CD4-positive, alpha-beta T cell (primary cell): Measurements from ENCODE around the gene CD44. TPM values are rescaled to one million over a fixed set of nuclear protein-coding genes. Genes with fewer than 3 reads are reported as not detected.
A peak's percentile ranks its signal among the peaks of the same experiment; 100 is the strongest.

ENCODE experiments used
- ATAC-seq: fragments of 200-7000 bp; cut with Tn5 transposase; one replicate; pipeline ENCODE4 v1.10.0; 2022; ENCODE audit warnings: mild to moderate bottlenecking; ENCODE audit not compliant: poor library complexity
- CTCF ChIA-PET: fragments of 350-600 bp; sonication (Branson Sonifier 250); formaldehyde crosslinking; loops from one replicate; lab custom pipeline; 2021; ENCODE audit warnings: antibody characterized with exemption, inconsistent platforms; lab: Charles Lee
- POLR2A ChIA-PET: fragments of 350-600 bp; sonication (Branson Sonifier 250); formaldehyde crosslinking; loops from one replicate; lab custom pipeline; 2021; ENCODE audit warnings: antibody characterized with exemption, inconsistent platforms; lab: Charles Lee
- DNase-seq, 14 experiments: peaks; one replicate each; pipeline ENCODE4 v3.0.0-alpha.2; 2013 to 2020; ENCODE audit warnings: mixed read lengths in 2 of 14
- H3K27ac ChIP-seq, 2 donors: one replicate each; pipeline versions ENCODE4 v1.5.1 to v1.7.0; 2013; ENCODE audit warnings: low read length in 2 of 2, low read depth in 1 of 2, mild to moderate bottlenecking in 1 of 2
- H3K27me3 ChIP-seq, 2 experiments: 1 replicate in 1 of 2; 2 replicates in 1 of 2; pipeline versions ENCODE4 v1.6.1 to v1.7.0; 2013; ENCODE audit warnings: low read length in 2 of 2, control low read depth in 1 of 2, mild to moderate bottlenecking in 1 of 2, moderate library complexity in 1 of 2; ENCODE audit not compliant: insufficient read depth in 2 of 2, control insufficient read depth in 1 of 2
- H3K36me3 ChIP-seq: one replicate; pipeline ENCODE4 v1.6.1; 2013; ENCODE audit warnings: low read length, control low read depth; ENCODE audit not compliant: insufficient read depth
- H3K4me1 ChIP-seq: one replicate; pipeline ENCODE4 v1.6.1; 2013; ENCODE audit warnings: low read length, control low read depth; ENCODE audit not compliant: insufficient read depth
- H3K4me3 ChIP-seq: one replicate; pipeline ENCODE4 v1.5.1; 2013; ENCODE audit warnings: mild to moderate bottlenecking, low read length, moderate library complexity
- H3K9me3 ChIP-seq, 2 experiments: 1 replicate in 1 of 2; 2 replicates in 1 of 2; pipeline versions ENCODE4 v1.6.1 to v1.7.0; 2013; ENCODE audit warnings: low read length in 2 of 2, mild to moderate bottlenecking in 2 of 2, control low read depth in 1 of 2, moderate library complexity in 1 of 2; ENCODE audit not compliant: control insufficient read depth in 1 of 2, insufficient read depth in 1 of 2
- H3K27ac Mint-ChIP-seq: one replicate; pipeline ENCODE4 v1.8.0; 2020; ENCODE audit warnings: mixed read lengths
- H3K27me3 Mint-ChIP-seq: one replicate; pipeline ENCODE4 v1.8.0; 2021; ENCODE audit warnings: mixed read lengths
- H3K36me3 Mint-ChIP-seq: one replicate; pipeline ENCODE4 v1.8.0; 2021; ENCODE audit warnings: low read depth, mixed read lengths
- H3K4me1 Mint-ChIP-seq: one replicate; pipeline ENCODE4 v1.8.0; 2021; ENCODE audit warnings: low read depth, mixed read lengths
- H3K4me3 Mint-ChIP-seq: one replicate; pipeline ENCODE4 v1.8.0; 2020; ENCODE audit warnings: mild to moderate bottlenecking, mixed read lengths
- H3K9me3 Mint-ChIP-seq: one replicate; pipeline ENCODE4 v1.8.0; 2020; ENCODE audit warnings: mixed read lengths
- CTCF ChIP-seq: fragments of 200-600 bp; IDR thresholded peaks from one replicate; pipeline ENCODE4 v1.8.0; 2022; ENCODE audit warnings: antibody characterized with exemption, mild to moderate bottlenecking
- intact Hi-C, 2 experiments: fragments of 100-400 bp; cut with DNase I in 1 of 2; cut with micrococcal nuclease in 1 of 2; formaldehyde crosslinking; loops; one replicate each; pipeline versions ENCODE4 v1.15.1 to v1.9.0; 2023 to 2025; cut with DNase I, micrococcal nuclease
- total RNA-seq, 174 experiments: library from RNA in 2 of 174; stranded (reverse) in 2 of 174; gene quantifications; one replicate each; pipeline ENCODE4 v1.2.3 and lab custom pipeline; 2021 to 2026

CD44 gene
- total RNA-seq, 2 experiments from 2014 or later, result 1,283 to 1,330 TPM

GRCh38 chr11:35236667-35237003, 97.7 kb downstream of the CD44 start:
- no peak overlapping the region for H3K27ac ChIP-seq
- ChIA-PET CTCF (interaction anchor here (1.0 to 1.4 kb wide), 2 partner anchors 69 to 201 kb away, joined by 3 to 6 read pairs; no protein-coding TSS in a partner anchor), POLR2A (interaction anchor here (0.7 to 5.4 kb wide), 9 partner anchors 10 to 320 kb away, joined by 3 to 44 read pairs (median 3); no protein-coding TSS in a partner anchor)

GRCh38 chr11:35237351-35237750, 98.4 kb downstream of the CD44 start:
- H3K36me3 Mint-ChIP-seq, result peaks cover 38% of the 10 kb centered on the region
- Histone ChIP-seq H3K9me3 (peaks cover 5 to 13% of the 10 kb centered on the region in 2 experiments), H3K27me3 (no peaks in the 10 kb centered on the region), H3K27ac (no peak overlapping the region), H3K36me3 (peaks cover under 1% of the 10 kb centered on the region), H3K4me3 (no peak overlapping the region), H3K4me1 (peaks cover 46% of the 10 kb centered on the region)
- ATAC-seq, result no peak
- no peak for TF ChIP-seq CTCF
- H3K27me3 Mint-ChIP-seq, result no peaks in the 10 kb centered on the region
- peak overlapping the region; percentile 77 for H3K27ac Mint-ChIP-seq
- H3K4me3 Mint-ChIP-seq, result no peak overlapping the region
- ChIA-PET CTCF (interaction anchor here (0.7 to 1.5 kb wide), 4 partner anchors 9 to 193 kb away, joined by 3 to 4 read pairs (median 4); no protein-coding TSS in a partner anchor), POLR2A (interaction anchor here (0.6 to 5.4 kb wide), 3 partner anchors 9 to 320 kb away, joined by 3 to 44 read pairs (median 3); no protein-coding TSS in a partner anchor)
- H3K9me3 Mint-ChIP-seq, result peaks cover 19% of the 10 kb centered on the region
- peak in 1 of 14 experiments; percentile 8 for DNase-seq
- H3K4me1 Mint-ChIP-seq, result peaks cover 85% of the 10 kb centered on the region
- intact Hi-C loops, result loop anchor here (5.0 kb wide), 4 partner anchors 70 to 150 kb away; no protein-coding TSS in a partner anchor

More at GRCh38 chr11:35236667-35237003, 97.7 kb downstream of the CD44 start:
- H3K9me3 ChIP-seq, result peaks cover 5 to 13% of the 10 kb centered on the region in 2 experiments
- Mint-ChIP-seq H3K36me3 (peaks cover 45% of the 10 kb centered on the region), H3K4me1 (peaks cover 80% of the 10 kb centered on the region), H3K4me3 (peak overlapping the region; percentile 16), H3K27me3 (no peaks in the 10 kb centered on the region), H3K9me3 (peaks cover 19% of the 10 kb centered on the region), H3K27ac (peak overlapping the region; percentile 77)
- no peak overlapping the region for H3K4me3 ChIP-seq
- intact Hi-C loops, result loop anchor here (1.0 to 5.0 kb wide), 5 partner anchors 11 to 151 kb away; no protein-coding TSS in a partner anchor
- DNase-seq, result peak in 2 of 14 experiments; percentile 28 to 50
- no peaks in the 10 kb centered on the region for H3K27me3 ChIP-seq
- ATAC-seq, result no peak
- no peak for TF ChIP-seq CTCF
- peaks cover 43% of the 10 kb centered on the region for H3K4me1 ChIP-seq
- H3K36me3 ChIP-seq, result peaks cover 8% of the 10 kb centered on the region

GRCh38 chr11:35237860-35238715, 99.1 kb downstream of the CD44 start:
- Mint-ChIP-seq H3K4me1 (peaks cover 85% of the 10 kb centered on the region), H3K36me3 (peaks cover 30% of the 10 kb centered on the region), H3K4me3 (peak overlapping the region; percentile 39), H3K27me3 (no peaks in the 10 kb centered on the region), H3K27ac (peak overlapping the region; percentile 77), H3K9me3 (peaks cover 17% of the 10 kb centered on the region)
- no peak overlapping the region for H3K4me3 ChIP-seq
- DNase-seq (peak in 8 of 14 experiments; percentile 23 to 83 (median 50)), ATAC-seq (no peak)
- ChIA-PET POLR2A (interaction anchor here (5.4 kb wide), 1 partner anchor 8 kb away, joined by 44 read pairs; no protein-coding TSS in a partner anchor), CTCF (interaction anchor here (0.7 to 1.5 kb wide), 4 partner anchors 9 to 194 kb away, joined by 3 to 4 read pairs (median 4); no protein-coding TSS in a partner anchor)
- intact Hi-C loops, result loop anchor here (1.0 to 5.0 kb wide), 6 partner anchors 71 to 240 kb away; no protein-coding TSS in a partner anchor
- H3K9me3 ChIP-seq, result peaks cover 3 to 11% of the 10 kb centered on the region in 2 experiments
- no peak overlapping the region for H3K27ac ChIP-seq
- peak; percentile 74 for TF ChIP-seq CTCF
- H3K4me1 ChIP-seq, result peaks cover 47% of the 10 kb centered on the region
- no peaks in the 10 kb centered on the region for H3K36me3 ChIP-seq
- no peaks in the 10 kb centered on the region for H3K27me3 ChIP-seq
